GM19463 (cell line): ENCODE measurements around the gene PAX7.
"Not testable (repeated sequence)": the region's sequence is repeated elsewhere in the genome, so short reads cannot be mapped to it uniquely, and the experiment has no call there.

Source experiments
- ATAC-seq: cut with Tn5 transposase; IDR thresholded peaks from one replicate; pipeline ENCODE4 v1.9.1; 2021; ENCODE audit warnings: mild to moderate bottlenecking, moderate library complexity; ENCODE audit not compliant: unreplicated experiment

PAX7 gene

DNA sequence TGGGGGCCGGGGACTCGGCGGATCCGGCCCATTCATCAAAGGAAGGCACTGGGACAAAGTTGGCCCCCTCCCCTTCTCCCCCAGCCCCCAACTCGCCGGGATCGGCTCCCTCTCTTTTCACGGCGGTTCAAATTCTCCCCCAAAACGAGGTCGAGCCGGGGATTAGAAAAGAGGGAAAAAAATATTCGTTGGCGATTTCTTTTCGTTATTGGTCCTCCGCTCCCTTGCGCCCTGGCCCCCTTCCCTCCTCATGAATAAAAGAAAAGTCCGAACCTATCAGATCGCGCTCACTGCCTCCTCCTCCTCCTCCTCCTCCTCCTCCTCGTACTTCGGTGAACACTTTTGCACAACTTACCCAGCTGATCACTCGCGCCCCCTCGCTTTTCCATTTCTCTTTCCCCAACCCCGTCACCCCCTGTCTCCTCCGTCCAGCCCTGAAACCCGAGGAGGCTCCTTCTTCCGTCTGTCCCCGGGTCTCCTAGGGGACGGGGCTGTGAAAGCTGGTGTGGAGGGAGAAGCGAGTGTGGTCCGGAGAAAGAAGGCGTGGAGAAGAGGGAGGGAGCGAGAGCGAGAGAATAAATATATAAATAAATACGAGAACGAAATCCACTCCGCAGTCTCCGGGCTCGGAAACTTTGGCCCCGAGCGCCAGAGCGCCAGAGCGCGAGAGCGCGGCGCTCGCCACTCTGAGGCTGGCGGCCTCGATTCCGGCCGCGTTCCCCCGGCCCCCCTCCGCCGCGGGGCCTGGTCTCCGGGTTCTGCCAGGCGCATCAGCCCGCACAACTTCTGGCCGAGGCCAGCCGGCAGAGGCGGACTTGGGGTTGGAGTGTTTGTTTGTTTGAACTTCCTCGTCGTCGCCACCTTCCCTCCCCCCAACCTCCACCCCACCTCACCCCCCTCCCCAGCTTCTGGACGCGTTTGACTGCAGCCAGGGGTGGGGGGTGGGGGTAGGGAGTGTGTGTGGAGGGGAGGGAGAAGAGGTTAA lies at the start of gene PAX7:
Gene PAX7 (plus strand): TSS at position 336 of the 985 bp plus-strand sequence. CDS start 758 bp downstream, outside the sequence.
- ATAC-seq = no peak

DNA sequence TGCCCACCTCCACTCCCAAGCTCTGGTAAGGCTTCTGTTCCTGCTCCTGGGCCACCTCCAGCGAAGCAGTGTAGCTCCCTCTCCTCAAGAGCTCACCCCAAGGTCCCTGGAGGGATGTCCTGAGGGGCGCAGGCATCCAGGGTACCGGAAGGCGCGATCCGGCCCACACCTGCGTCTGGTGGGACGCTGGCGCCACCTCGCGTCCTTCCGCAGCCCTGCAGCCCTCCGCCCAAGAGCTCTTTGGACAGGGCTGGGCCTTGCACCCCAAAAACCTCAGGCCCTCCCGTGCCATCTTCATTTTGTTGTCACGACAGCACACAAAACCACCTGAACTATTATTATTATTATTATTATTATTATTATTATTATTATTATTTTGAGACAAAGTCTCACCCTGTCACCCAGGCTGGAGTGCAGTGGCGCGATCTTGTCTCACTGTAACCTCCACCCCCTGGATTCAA lies 49.2 kb upstream of the PAX7 start:
- no peak for ATAC-seq

DNA sequence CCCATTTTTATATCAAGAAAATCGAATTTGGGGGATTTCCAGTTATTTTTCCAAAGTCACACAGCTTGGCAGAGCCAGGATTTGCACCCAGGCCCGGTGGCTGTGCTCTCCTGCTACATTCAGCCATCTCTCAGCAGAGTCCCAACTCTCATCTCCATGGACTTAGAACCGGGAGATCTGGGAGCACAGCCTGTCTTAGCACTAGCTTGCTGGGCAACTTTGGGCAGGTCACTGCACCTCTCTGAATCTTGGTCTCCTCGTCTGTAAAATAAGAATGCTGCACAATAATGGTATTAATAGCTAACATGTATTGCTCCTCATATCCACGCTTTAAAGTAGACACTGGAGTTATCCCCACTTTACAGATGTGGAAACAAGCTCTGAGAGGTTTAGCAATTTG lies 47.8 kb upstream of the PAX7 start:
- ATAC-seq = no peak

DNA sequence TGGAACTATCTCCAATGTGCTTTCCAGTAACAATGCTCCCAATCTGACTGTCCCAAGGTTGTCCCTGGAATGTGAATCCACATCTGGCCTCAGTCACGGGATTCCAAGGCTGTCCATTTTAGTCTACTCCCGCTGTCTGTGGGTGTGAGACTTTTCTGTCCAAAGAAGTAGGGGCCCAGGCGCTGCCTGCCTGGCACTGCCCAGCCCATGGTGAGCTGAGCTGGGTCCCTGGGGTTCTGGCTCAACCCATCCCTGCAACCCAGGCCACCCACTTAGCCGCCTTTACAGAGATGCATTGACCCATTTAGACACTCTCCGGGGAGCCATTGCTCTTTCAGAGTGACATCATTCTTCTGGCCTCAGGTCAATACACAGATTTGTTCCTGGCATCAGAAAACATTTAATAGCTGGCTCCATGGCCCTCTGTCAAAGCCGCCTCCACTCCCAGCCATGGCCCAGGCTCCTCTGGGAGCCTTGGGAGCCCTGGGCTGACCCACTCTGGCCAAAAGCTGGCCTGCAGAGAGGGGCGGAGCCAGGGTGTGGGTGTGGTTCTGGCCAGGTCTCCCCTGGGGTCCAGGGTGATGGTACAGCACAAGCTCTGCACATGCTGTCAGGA lies 47.2 kb upstream of the PAX7 start:
- ATAC-seq = no peak

DNA sequence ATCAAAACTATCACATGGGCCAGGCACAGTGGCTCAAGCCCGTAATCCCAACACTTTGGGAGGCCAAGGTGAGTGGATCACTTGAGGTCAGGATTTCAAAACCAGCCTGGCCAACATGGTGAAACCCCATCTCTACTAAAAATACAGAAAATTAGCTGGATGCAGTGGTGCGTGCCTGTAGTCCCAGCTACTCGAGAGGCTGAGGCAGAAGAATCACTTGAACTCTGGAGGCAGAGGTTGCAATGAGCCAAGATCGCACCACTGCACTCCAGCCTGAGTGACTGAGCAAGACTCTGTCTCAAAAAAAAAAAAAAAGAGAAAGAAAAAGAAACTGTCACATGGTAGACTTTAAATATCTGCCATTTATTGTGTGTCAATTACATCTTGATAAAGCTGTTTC lies 44.6 kb upstream of the PAX7 start:
- not testable (repeated sequence) for ATAC-seq

DNA sequence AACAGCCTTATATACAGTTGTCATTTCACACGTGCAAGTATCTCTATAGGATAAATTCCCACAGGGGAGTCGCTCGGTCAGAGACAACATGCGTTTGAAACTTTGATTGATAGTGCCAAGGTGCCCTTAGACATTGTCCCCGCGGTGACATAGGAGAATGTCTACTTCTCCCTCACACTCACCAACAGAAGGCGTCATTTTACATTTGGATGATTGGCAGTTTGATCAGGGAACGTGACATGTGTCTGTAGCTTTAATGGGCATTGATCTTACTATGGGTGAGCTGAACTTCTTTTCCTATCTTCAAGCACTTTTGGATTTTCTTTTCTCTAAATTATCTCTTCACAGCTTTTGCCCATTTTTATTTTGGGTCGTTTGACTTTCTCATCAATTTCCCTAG lies 42.6 kb upstream of the PAX7 start:
- ATAC-seq = no peak

DNA sequence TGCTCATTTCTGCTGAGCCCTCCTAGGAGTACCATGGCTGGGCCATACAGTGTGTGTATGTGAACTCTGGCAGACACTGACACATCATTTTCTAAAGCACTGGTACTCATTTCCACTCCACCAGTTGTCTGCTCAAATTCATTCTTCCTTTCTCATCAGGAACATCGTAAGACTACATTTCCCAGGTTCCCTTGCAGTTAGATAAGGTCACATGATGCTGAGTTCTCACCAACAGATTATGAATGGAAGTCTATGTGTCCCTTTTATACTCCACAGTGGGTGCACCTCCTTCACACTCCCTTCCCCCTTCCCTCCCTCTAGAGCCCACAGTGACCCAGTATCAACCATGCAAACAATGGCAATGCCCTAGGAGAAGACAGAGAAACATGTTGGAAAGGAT lies 38.3 kb upstream of the PAX7 start:
- ATAC-seq = no peak

DNA sequence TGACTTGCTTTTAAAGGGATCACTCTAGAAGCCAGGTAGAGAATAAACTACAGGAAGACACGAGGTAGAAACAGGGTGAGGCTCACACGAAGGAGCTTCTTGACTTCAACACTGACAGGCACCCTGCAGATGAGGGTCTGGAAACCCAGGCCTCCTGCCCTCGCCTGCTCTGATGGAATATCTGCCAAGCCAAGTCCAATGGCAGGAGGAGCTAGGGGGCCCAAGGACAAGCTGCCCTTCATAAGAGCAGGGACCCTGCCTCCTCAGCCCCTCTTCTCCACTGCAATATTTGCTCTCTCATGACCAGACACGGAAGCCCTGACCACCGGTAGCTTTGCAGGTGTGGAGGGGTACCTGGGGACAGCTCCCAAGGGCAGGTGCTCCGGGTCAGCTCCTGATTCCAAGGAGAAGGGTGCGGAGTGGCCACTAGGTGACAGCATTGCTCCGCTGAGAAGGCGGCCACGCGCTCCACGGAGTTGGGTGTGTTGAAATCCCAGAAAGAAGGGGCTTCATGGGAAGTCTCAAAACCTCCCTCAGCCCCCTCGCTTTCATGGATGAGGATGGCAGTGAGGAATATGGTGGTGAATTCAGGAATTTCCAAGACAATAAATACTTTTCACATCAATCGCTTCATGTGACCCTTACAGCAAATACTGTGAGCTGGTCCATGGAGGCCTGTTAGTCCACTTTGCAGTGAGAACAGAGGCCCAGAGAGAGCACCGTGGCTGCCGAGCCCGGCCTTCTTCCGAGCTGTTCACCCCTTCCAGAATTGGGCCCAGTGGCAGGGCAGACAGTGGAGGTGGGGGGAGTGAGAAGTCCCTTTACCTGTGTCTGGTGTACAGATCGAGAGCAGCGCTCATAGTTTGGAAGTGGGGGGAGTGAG lies 33.2 kb upstream of the PAX7 start:
- ATAC-seq = no peak

DNA sequence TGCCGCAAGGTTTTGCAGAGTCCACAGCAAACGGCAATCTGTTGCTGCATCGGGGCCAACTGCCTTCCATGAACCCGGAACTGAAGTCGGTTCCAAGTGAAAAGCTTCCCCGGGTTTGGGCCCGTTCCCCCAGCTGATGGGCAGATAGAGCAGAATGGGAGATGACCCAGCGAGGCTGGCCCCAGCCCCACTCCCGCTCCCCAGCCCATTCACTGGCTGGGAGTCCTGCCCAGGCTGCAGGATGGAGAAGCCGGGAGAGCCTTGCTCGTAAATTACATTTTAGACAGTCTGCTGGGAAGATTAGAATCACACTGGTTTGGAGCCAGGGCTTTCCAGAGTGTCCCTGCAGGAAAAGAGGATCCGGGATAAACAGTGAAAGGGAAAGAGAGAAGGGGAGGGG lies 31.6 kb upstream of the PAX7 start:
- ATAC-seq = no peak

DNA sequence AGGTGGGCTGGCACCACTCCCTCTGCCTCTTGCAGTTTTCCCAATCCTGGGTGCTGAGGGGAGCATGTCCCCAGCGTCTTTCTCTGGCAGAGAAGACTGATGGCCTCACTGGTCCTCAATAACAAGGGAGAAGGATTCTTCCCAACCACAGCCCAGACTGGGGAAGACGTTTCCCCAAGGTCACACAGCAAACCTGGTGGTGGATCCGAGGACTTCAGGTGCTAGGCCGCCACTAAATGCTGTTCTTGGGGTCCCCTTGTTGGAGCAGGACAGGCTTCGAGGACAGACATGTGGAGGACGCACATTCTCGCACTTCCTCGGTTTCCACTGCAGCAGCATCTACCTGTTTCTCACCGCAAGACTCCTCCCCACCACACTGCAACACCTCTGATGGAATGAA lies 30.9 kb upstream of the PAX7 start:
- no peak for ATAC-seq

DNA sequence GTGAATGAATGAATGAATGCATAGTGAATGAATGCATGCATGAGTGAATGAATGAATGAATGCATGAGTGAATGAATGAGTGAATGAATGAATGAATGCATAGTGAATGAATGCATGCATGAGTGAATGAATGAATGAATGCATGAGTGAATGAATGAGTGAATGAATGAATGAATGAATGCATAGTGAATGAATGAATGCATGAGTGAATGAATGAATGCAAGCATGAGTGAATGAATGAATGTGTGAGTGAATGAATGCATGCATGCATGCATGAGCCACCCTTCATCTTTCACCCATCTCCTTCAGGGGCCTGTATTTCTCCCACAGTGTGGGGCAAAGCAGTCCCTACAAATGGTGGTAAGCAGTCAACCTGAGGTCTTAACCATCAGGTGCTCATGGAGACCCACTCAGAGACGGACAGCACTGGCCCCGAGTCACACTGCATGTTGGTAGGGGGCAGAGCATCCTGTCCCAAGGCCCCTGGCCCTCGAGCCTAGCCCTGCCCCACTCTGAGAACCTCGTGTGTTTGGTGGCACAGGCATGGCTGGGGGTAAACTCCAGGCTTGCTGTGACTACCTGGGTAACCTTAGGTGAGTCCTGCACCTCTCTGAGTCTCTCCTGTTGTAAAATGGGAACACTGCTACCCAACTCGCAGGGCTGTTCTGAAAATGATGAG lies 28.0 kb upstream of the PAX7 start:
- ATAC-seq = no peak

DNA sequence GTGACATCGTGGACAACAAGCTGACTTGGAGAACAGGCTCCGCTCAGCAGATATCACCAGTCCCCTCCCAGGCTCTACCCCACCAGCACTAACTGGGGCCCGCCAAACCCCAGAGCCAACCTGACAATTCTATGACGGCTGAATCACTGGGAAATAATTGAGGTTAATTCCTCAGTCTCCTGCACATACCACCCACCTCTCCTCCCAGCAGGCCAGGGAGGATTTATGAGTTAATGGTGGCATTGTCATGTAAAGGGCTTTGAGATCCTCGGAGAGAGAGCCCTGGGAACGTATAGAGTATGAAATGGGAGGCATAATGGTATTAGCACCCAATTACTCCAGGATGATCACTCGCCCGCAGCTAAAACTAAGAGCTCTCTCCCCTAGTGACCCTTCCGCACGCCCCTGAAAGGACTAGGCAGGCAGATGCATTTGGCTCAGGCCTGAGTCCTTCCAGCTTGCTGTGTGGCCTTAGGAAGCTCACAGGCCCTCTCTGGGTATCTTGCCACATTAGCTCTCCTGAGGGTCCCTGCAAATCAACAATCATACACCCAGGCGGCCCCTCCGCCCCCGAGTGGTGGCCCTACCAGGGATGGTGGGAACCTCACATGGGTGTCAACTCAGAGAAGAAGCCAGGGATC lies 27.3 kb upstream of the PAX7 start:
- ATAC-seq = no peak

DNA sequence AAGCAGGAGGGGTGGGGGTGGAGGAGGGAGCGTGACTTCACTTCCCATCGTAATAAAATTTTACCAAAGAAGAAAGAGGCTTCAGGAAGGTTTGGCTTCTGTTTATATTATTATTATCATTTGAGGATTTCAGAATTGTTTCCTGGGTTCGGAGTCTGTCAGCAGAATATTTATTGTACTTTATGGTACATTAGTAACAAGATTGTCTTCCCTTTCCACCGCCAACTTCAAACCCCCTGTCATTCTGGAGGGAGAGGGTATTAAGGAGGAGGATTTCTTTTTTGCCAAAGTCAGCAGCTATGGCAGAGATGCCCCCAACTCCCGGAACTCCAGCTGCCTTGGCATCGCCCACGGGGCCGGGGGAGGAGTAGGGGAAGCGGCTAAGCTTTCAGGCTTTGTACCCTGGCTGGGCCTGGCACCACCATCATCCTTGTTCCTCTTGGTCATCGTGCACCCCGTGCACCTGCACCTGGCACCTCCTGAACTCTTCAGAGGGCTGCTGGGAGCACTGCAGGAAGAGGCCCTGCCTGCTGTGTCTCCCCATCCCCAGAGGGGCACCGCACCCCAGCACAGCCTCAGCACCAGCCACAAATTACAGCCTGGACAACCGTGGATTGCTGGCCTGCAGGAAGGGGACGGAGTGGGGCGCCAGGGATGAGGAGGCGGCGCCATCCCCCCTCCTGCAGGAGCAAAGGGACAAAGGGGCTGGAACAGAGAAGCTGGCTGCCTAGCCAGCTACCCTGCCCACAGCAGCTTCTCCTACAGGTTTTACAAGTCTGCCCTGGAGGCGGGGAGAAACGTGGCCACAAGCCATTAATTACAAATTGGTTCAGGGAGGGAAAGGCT lies 24.0 kb upstream of the PAX7 start:
- no peak for ATAC-seq

DNA sequence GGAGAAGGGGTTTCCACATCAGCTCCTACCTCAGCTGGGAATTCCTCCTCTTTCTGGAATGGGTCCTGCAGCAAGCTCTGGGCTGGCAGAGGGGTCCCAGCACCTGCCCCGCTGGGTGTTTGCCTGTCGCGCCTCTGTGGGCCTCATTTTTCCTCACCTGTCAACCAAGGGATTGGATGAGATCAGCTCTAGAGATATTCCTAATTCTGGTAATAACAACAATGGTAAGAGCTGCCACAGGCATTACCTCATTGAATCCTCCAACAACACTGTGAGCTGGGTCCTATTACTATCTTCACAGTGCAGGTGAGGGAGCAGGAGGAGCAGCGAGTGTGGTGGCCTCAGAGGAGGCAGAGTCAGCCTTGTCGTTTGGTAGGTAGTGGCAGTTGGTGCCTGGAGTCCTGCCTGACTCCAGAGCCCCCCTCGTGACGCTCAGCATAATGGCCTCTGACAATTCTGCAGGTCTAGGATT lies 23.3 kb upstream of the PAX7 start:
- ATAC-seq = no peak

DNA sequence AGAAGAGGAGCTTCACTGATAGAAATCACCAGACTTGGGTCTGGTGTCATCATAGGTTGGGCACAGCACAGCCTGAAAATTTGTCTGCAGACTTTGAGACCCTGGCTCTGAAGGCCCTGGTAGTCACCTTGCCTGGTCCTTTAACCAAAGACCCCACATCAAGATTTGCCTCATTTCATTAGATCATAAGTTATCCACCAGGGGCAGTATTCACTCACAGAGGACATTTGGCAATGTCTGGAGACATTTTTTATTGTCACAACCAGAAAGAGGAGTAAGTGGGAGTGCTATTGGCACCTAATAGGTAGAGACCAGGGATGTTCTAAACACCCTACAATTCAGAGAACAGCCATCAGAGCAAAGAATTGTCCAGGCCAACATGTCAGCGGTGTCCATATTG lies 22.1 kb upstream of the PAX7 start:
- no peak for ATAC-seq

DNA sequence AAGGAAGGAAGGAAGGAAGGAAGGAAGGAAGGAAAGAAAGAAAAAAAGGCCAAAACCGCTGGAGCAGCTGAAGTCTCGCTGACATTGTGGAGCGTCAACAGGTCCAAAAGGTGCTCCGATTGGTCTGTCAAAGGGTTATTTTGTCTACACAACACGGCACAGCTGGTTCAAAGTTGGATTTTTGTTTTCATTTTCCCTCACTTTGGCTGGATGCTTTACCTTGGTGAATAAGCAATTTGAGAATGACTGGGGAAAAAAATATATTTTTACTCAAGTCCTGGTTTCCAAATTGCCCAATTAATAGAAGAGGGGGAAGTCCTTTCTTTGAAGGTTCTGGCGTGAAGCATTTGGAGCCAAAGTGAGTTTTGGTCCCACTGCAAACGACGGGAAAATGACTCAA lies 19.3 kb upstream of the PAX7 start:
- ATAC-seq = no peak

DNA sequence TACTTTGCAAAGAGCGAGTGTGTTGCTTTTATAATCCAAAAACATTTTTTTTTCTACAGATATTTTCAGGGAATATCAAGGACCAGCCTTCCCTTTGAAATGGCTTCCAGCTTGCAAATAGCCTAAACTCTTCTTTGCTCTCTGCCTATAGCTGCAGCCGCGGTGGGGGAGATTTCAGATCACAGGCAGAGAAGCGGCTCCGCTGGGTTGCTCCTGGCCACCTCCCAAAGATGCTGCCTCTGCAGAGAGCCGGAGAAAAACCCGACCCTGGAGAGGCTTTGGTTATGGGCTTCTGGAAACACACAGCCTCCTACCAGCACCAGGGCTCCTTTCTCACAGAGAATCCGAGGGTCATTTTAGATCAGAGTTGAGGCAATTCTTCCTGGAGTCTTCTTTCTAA lies 18.6 kb upstream of the PAX7 start:
- ATAC-seq = no peak

DNA sequence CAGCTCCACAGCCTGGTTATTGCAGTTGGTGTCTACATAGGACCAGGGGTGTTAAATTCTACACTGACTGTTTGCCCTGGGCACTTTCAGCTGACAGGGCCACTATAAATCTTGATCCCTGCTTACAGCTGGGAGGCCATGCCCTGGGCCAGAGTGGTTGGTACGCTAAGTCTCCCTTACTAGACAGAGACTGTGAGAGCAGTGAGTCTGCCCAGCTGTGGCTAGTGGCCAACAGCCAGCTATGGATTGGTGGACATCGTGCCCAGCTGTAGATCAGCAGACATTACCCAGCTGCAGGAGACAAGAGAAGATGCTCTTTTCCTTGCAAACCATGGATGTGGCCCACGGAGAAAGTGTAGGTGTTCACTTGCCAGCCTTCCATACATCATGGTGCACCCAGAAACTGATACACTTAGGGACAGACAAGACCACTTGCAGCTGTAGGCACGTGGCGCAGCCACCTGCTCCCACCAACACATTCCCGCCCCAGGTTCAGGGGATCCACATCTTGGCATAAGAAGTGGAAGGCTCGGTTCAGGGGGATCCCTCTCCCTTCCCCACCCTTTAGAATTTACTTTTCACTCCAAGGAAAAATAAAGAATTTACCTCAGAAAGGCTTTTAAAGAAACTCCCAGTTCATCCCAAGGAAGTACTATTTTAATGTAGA lies 16.4 kb upstream of the PAX7 start:
- no peak for ATAC-seq
